ENCODE measurements around the gene HCK.

- TF ChIP-seq POLR2AphosphoS5 (IDR thresholded peaks at IDR 0.05), result no peak
- no peak for TF ChIP-seq POLR2A (IDR thresholded peaks at IDR 0.05)
Measured at GRCh38 chr20:32013326-32013725, 38.7 kb upstream of the HCK start.

Data from sigmoid colon (tissue), 4 donors.